Loucy (cell line): ENCODE measurements around the gene SGF29.

Experiments used
- EZH2phosphoT487 ChIP-seq: fragments of 200-600 bp; IDR thresholded peaks from 2 replicates; pipeline ENCODE4 v1.6.1; 2018; ENCODE audit warnings: antibody characterized with exemption, mild to moderate bottlenecking, moderate library complexity, borderline replicate concordance
- TF ChIP-seq, protein P1 (sequence below): fragments of 200-600 bp; sonication (generic); conservative IDR thresholded peaks from 2 replicates; pipeline ENCODE4 v1.5.1; 2014; ENCODE audit warnings: mild to moderate bottlenecking, antibody characterized with exemption, low read length

DNA sequence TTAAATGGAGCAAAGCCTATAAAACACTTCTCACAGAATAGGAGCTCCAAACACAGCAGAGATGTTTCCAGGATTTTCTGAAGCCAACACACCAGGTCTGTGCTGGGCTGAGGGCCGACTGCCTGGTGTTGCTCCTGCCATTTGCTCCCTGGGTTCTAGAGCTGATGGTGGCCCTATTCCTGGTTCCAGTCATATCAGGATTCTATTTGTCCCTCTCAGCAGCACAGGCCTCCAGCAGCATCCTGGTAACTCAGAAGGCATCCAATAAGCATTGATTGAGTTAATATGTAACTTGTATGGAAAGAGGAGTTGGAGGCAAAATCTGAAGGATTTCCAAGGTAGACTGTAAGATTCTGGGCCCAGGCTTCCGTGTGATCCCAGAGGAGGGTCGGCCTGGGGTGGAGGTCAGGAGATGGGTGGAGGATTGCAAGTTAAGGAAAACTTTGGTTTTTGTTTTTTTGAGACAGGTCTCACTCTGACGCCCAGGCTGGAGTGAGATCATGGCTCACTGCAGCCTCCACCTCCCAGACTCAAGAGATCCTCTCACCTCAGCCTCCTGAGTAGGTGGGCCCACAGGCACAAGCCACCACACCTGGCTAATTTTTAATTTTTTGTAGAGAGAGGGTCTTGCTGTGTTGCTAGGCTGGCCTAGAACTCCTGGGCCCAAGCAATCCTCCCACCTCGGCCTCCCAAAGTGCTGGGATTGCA lies 20.6 kb upstream of the SGF29 start:
- TF ChIP-seq EZH2phosphoT487, result no peak
- TF ChIP-seq, protein P1, sequence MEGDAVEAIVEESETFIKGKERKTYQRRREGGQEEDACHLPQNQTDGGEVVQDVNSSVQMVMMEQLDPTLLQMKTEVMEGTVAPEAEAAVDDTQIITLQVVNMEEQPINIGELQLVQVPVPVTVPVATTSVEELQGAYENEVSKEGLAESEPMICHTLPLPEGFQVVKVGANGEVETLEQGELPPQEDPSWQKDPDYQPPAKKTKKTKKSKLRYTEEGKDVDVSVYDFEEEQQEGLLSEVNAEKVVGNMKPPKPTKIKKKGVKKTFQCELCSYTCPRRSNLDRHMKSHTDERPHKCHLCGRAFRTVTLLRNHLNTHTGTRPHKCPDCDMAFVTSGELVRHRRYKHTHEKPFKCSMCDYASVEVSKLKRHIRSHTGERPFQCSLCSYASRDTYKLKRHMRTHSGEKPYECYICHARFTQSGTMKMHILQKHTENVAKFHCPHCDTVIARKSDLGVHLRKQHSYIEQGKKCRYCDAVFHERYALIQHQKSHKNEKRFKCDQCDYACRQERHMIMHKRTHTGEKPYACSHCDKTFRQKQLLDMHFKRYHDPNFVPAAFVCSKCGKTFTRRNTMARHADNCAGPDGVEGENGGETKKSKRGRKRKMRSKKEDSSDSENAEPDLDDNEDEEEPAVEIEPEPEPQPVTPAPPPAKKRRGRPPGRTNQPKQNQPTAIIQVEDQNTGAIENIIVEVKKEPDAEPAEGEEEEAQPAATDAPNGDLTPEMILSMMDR, result no peak
